ENCODE results near the gene CUL1. TPM values are rescaled to one million over a fixed set of nuclear protein-coding genes. Genes with fewer than 3 reads are reported as not detected.
"Not testable (repeated sequence)": the region's sequence is repeated elsewhere in the genome, so short reads cannot be mapped to it uniquely, and the experiment has no call there.

CUL1 gene
- total RNA-seq, 2 donors from 2014 or later: 19.5 to 23.1 TPM

DNA sequence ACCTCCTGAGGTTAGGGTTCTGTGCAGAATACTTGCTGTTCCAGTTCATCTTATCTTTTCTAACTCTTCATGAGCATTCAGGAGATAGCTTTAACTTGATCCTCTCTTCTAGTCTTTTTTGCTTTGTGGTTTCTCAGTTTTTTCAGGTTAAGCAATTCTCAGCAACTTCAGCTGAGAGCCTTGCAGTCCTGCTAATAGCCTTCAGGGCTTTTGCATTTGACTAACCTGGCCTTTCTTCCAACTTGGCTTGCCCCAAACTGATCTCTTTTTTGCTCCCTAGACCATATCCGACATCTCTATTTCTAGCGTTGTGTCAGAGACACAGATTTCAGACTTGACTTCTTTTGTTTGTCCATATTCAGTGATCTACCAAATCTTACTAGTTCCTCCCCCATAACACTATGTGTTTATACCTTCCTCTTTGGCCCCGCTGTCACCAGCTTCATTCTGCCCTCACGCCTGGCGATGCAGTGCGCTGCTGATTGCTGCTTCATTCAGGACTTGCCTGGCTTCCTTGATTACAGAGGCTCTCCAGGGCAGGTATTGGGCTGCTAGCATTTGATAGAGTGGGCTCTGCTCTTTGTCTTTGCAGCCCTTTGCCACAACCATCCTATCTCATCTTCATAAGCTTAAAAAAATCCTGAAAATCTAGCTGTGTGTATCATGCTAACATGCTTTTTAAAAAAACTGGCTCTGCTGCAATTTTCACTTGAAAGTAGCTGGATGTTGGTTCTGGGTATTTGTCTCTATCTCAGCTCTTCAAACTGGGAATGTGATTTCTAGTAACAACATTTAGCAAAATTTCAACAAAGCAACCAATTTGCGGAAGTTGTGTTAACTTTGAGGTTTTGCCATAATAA, 9.6 kb downstream of the CUL1 start:
- no peak overlapping the region for H3K27ac ChIP-seq
- H3K4me3 ChIP-seq: no peak overlapping the region
- ATAC-seq: no peak
- peaks cover 49% of the 10 kb centered on the region for H3K4me1 ChIP-seq
- no peak for DNase-seq
- intact Hi-C loops (cut with DNase I): no loop called here
- no peaks in the 10 kb centered on the region for H3K27me3 ChIP-seq
- 68 to 84% methylated on average over 7 of the region's 7 CpGs for WGBS, 2 donors
- H3K36me3 ChIP-seq (replicated peaks in 1 of 2; ENCODE audit: insufficient read depth in 1 of 2, low read depth in 2 of 2): no peaks in the 10 kb centered on the region
- TF ChIP-seq, protein P1, sequence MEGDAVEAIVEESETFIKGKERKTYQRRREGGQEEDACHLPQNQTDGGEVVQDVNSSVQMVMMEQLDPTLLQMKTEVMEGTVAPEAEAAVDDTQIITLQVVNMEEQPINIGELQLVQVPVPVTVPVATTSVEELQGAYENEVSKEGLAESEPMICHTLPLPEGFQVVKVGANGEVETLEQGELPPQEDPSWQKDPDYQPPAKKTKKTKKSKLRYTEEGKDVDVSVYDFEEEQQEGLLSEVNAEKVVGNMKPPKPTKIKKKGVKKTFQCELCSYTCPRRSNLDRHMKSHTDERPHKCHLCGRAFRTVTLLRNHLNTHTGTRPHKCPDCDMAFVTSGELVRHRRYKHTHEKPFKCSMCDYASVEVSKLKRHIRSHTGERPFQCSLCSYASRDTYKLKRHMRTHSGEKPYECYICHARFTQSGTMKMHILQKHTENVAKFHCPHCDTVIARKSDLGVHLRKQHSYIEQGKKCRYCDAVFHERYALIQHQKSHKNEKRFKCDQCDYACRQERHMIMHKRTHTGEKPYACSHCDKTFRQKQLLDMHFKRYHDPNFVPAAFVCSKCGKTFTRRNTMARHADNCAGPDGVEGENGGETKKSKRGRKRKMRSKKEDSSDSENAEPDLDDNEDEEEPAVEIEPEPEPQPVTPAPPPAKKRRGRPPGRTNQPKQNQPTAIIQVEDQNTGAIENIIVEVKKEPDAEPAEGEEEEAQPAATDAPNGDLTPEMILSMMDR (IDR thresholded peaks at IDR 0.05): no peak
- no peak for TF ChIP-seq POLR2A (IDR thresholded peaks at IDR 0.05)
- H3K9me3 ChIP-seq: no peaks in the 10 kb centered on the region

GRCh38 chr7:148709014-148709413, 10.3 kb downstream of the CUL1 start:
- H3K4me1 ChIP-seq: peaks cover 44% of the 10 kb centered on the region
- intact Hi-C loops (cut with DNase I): no loop called here
- WGBS, 2 donors: 88% methylated on average over 6 of the region's 6 CpGs

GRCh38 chr7:148710426-148710825, 11.7 kb downstream of the CUL1 start:
- peaks cover 39% of the 10 kb centered on the region for H3K4me1 ChIP-seq
- H3K27me3 ChIP-seq; H3K4me3 ChIP-seq; H3K36me3 ChIP-seq (replicated peaks in 1 of 2; ENCODE audit: insufficient read depth in 1 of 2, low read depth in 2 of 2); H3K27ac ChIP-seq; DNase-seq; intact Hi-C loops (cut with DNase I); H3K9me3 ChIP-seq; ATAC-seq: not testable (repeated sequence)
- 93 to 94% methylated on average over 17 of the region's 17 CpGs for WGBS, 2 donors

More at GRCh38 chr7:148709014-148709413, 10.3 kb downstream of the CUL1 start:
- Histone ChIP-seq H3K27me3 (no peaks in the 10 kb centered on the region), H3K36me3 (replicated peaks in 1 of 2; ENCODE audit: insufficient read depth in 1 of 2, low read depth in 2 of 2) (no peaks in the 10 kb centered on the region), H3K4me3 (no peak overlapping the region), H3K27ac (no peak overlapping the region), H3K9me3 (no peaks in the 10 kb centered on the region)
- TF ChIP-seq, protein P1 (IDR thresholded peaks at IDR 0.05): no peak
- TF ChIP-seq POLR2A (IDR thresholded peaks at IDR 0.05): no peak
- no peak for DNase-seq
- ATAC-seq: no peak

DNA sequence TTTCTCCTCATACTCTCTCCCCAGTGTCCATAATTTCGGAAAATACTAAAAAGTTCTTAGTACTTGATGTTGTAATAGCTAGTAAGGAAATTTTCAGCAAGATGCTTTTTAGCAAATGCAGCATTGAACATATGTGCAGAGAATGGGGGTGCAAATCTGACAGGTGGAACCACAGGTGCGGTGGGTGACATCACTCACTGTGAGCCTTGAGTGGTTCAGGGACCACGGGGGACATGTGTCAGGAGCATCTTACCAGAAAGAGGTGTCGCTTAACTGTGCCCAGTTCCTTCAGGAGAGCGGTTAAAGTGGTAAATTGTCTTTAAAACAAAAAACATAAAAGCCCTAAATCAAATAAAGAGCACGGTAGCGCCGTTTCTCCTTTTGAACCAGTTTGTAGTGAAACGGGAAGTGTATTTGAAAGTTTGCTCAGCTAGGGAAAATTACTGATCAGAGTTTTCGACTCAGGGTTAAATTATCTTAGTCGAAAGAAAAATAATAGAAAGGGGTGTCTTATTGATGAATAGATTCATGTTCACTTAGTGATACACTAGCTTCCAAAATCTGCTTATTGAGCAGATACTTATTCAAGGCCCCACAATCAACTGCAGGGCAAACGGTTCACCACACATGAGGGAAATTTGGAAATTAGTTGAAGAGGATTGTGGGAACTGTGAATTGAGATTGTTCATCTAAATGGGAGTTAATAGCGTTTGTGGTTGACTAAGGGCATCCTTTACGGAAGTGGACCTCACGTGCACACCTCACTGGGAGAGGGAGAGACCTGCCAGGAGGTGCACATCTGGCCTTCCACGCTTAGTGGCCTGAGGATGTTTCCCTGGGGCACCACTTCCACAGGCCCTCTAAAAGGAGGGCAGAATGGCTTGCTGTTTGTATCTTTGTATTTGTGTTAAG, 12.7 kb downstream of the CUL1 start:
- no peak for ATAC-seq
- TF ChIP-seq POLR2A (IDR thresholded peaks at IDR 0.05): no peak
- TF ChIP-seq, protein P1 (IDR thresholded peaks at IDR 0.05): no peak
- Histone ChIP-seq H3K36me3 (replicated peaks in 1 of 2; ENCODE audit: insufficient read depth in 1 of 2, low read depth in 2 of 2) (no peaks in the 10 kb centered on the region), H3K9me3 (no peaks in the 10 kb centered on the region), H3K27ac (no peak overlapping the region), H3K4me3 (no peak overlapping the region), H3K27me3 (no peaks in the 10 kb centered on the region), H3K4me1 (peaks cover 31% of the 10 kb centered on the region)
- 82 to 90% methylated on average over 16 of the region's 16 CpGs for WGBS, 2 donors
- intact Hi-C loops (cut with DNase I): no loop called here
- no peak for DNase-seq

GRCh38 chr7:148712678-148713329, 14.1 kb downstream of the CUL1 start:
- no peaks in the 10 kb centered on the region for H3K36me3 ChIP-seq (replicated peaks in 1 of 2; ENCODE audit: insufficient read depth in 1 of 2, low read depth in 2 of 2)
- intact Hi-C loops (cut with DNase I): no loop called here
- H3K27me3 ChIP-seq: no peaks in the 10 kb centered on the region
- H3K4me1 ChIP-seq: peaks cover 38% of the 10 kb centered on the region
- H3K9me3 ChIP-seq: no peaks in the 10 kb centered on the region
- H3K4me3 ChIP-seq: no peak overlapping the region
- H3K27ac ChIP-seq: no peak overlapping the region
- ATAC-seq (peak; percentile 72), DNase-seq (no peak)
- no peak for TF ChIP-seq POLR2A (IDR thresholded peaks at IDR 0.05)
- WGBS, 2 donors: 33 to 39% methylated on average over 4 of the region's 4 CpGs

All from body of pancreas (tissue), 4 donors.